Kidney glomerular epithelial cell (primary cell): ENCODE measurements around the gene TMEM60.
"Not testable (repeated sequence)": the region's sequence is repeated elsewhere in the genome, so short reads cannot be mapped to it uniquely, and the experiment has no call there.

ENCODE experiments used
- DNase-seq: peaks from one replicate; lab custom pipeline; 2025; lab: John Stamatoyannopoulos, UW

TMEM60 gene, protein sequence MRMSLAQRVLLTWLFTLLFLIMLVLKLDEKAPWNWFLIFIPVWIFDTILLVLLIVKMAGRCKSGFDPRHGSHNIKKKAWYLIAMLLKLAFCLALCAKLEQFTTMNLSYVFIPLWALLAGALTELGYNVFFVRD

GRCh38 chr7:77798394-77799077, at the start of gene TMEM60, which contains the start of gene PHTF2:
Gene TMEM60, minus strand, starts transcription at chr7:77798434. Its CDS starts 4,061 bp downstream, at chr7:77794373.
Gene PHTF2, plus strand, starts transcription at chr7:77798773.
- DNase-seq = peak; percentile 99

GRCh38 chr7:77846317-77847092, 48.3 kb upstream of the TMEM60 start:
- no peak for DNase-seq

DNA sequence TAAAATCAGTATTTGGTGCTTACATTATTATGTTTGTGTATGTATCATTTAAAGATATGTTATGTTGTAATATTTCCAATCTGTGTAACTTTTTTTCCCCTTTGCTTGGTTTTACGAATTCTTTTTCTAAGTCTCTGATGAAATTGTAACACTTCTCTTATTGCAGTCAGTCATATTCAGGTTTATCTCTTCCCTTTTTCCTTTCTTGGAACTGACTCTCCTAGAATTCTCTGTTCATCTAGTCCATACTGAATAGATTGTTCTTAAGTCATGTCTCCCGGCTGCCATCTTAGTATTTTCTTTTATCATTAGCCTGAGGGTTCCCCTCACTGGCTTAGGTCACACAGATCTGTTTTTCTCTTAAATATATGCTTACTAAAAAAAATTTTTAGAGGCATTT, 45.0 kb upstream of the TMEM60 start:
- no peak for DNase-seq

GRCh38 chr7:77839919-77840318, 41.7 kb upstream of the TMEM60 start:
- no peak for DNase-seq

DNA sequence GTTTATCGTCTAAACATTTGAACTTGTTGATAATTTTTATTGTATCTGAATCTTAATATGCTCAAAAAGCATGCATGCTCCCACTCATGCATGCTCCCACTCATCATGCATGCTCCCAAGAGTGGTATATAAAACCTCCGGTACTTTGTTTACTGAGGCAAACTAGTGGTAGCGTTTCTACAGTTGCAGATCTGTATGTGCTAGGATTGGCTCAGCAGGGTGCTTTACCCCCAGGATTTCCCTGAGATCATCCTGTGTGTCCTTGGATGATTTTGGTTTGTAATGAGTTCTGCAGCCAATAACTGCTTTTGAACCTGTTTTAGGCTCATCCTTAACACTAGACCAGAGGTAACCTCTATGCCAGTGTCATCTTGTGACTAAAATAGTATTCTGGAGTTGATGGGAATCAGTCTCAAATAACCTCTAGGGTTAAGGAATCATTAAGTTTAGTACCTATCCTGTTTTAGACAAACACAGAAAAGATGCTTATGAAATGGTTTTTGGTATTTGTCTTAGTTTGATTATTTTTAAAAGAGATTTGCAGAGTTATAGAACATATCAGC, 40.8 kb upstream of the TMEM60 start:
- DNase-seq = no peak

- DNase-seq = no peak
These were observed 39.7 kb upstream of the TMEM60 start for GRCh38 chr7:77837966-77838365.

GRCh38 chr7:77837275-77837674, 39.0 kb upstream of the TMEM60 start:
- DNase-seq = no peak

GRCh38 chr7:77836425-77836824, 38.2 kb upstream of the TMEM60 start:
- DNase-seq = not testable (repeated sequence)

DNA sequence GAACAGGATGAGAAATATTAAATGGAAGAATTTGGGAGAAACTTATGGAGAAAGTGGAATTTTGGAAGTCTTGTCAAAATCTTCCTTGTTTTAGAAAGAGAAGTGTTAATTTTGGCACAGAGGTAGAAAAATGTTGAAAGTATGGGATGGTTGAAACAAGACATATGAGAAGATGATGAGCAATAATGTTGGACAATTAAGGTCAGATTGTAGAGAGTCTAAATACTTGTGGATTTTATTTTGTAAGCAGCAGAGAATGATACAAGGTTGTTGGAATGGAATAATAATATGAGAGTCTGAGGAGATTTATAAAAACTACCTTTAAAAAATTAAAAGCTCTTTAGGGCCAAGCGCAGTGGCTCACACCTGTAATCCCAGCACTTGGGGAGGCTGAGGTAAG, 34.9 kb upstream of the TMEM60 start:
- no peak for DNase-seq

GRCh38 chr7:77831953-77832352, 33.7 kb upstream of the TMEM60 start:
- no peak for DNase-seq

- no peak for DNase-seq
These were observed 33.2 kb upstream of the TMEM60 start for GRCh38 chr7:77831481-77831880.

- no peak for DNase-seq
These were observed 32.6 kb upstream of the TMEM60 start for GRCh38 chr7:77830649-77831355.

GRCh38 chr7:77827999-77828398, 29.8 kb upstream of the TMEM60 start:
- DNase-seq = no peak

DNA sequence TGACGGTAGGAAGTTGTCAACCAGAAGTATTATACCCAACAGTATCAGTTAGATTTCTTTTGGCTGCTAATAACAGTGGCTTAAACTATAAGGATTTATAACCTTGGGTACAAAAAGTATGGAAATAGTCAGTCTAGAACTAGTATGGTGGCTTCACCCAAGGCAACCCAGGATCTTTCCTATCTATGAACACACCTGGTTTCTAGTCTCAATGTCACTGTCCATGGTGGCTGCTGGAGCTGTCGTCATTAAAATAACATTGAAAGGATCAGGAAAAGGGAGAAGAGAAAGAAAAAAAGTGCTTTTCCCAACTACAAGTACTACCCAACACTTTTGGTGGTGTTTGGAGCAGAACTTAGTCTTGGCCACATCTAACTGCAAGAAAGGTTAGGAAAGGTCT, 28.1 kb upstream of the TMEM60 start:
- DNase-seq = no peak

GRCh38 chr7:77825131-77825530, 26.9 kb upstream of the TMEM60 start:
- no peak for DNase-seq

DNA sequence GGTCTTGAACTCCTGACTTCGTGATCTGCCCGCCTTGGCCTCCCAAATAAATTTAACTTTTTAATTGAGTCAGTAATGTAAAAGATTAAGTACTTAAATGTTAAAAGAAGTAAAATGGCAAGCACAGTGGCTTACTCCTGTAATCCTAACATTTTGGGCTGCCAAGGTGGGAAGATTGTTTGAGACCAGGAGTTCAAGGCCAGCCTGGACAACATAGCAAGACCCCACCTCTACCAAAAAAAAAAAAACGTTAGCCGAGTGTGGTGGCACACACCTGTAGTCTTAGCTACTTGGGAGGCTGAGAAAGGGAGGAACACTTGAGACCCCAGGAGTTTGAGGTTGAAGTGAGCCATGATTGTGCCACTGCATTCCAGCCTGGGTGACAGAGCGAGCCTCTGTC, 26.4 kb upstream of the TMEM60 start:
- no peak for DNase-seq

DNA sequence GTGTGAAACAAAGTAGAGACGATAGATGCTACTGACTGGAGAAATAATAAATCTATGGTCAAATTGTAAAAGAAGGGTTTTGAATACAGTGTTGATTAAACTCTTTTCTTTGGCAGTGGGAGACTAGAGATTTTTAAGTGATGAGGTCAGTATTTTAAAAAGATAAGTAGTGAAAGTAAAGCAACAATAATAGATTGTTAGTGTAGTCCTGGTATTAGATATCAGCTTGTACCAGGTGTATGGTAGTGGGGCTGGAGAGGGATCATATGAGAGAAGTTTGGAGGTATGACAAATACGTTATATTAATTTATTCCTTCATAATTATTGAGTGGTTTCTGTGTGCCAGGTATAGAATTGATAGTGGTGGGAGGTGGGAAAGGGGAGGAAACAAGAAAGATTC, 25.6 kb upstream of the TMEM60 start:
- DNase-seq = no peak

DNA sequence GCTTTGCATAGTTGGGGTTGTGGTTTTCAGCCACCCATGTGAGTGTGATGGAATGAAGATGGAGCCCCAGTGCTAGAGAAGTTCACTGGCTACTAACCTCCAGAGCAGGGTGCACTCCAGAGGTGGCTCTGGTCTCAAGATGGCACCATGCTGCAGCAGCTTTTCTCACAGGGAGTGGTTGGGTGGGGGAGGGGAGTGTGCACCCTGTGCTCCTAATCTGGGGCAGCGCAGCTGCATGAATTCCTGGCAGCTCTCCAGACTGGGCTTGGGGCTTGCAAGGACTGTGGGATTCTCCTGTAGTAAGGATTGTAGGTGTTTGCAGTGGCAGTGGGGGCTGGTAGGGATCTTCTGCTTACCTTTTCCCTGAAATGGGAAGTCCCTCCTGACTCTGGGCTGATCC, 24.0 kb upstream of the TMEM60 start:
- no peak for DNase-seq

DNA sequence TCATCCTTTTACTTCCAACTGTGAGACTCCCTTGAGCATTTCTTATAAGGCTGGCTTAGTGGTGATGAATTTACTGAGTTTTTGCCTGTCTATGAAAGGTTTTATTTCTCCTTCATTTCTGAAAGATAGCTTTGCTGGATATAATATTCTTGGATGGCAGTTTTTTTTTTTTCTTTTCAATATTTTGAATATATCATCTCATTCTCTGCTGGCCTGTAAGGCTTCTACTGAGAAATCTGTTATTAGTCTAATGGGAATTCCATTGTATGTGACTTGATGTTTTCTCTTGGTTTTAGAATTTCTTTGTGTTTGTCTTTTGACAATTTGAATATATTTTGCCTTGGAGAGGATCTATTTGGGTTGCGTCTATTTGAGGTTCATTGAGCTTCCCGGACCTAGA, 22.7 kb upstream of the TMEM60 start:
- DNase-seq = no peak

DNA sequence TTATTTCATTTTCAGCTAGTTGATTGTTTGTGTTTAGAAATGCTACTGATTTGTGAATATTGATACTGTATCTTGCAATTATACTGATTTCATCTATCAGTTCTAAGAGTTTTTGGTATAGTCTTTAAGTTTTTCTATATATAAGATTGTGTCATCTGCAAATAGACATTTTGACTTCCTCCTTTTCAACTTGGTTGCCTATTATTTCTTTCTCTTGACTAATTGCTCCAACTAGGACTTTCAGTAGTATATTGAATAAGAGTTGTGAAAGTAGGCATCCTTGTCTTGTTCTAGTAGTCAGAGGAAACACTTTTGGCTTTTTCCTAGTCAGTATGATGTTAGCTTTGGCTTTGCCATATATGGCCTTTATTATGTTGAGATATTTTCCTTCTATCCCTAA, 20.8 kb upstream of the TMEM60 start:
- no peak for DNase-seq

DNA sequence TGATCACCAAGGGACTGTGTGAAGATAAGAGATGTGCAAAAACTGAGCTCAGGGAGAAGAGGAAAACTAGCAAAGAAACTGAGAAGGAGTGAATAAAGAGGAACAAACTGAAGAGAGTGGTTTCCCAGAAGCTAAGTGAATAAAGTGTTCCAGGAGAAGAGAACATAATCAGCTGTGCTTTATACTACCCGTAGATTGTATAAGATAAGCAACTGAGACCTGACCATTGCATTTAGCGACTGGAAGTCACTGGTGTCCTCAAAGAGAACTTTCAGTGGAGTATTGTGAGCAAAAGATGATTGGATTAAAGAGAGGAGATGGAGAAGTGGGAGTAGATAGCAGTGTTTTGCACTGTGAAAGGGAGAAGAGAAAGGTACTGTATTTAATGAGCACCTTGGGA, 14.9 kb upstream of the TMEM60 start:
- no peak for DNase-seq

DNA sequence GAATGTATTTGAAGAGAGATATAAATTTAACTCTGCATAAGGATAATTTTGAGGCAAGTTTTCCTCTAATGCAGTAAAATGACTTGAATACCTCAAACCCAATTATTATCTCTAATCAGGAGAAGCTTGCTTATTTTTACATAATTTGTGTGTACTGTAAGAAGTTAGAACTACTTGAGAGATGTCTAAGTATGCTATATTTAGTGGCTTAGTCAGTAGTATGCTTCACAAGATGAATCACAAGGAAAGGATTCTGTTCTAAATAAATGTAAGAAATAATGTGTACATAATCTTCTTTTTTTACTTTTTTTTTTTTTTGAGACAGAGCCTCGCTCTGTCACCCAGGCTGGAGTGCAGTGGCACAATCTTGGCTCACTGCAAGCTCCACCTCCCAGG, 14.1 kb upstream of the TMEM60 start:
- peak; percentile 45 for DNase-seq
